ENCODE results near the gene GNAS.

GNAS gene

GRCh38 chr20:58870293-58871014 lies 17.9 kb downstream of the GNAS start:
- TF ChIP-seq, protein P1, sequence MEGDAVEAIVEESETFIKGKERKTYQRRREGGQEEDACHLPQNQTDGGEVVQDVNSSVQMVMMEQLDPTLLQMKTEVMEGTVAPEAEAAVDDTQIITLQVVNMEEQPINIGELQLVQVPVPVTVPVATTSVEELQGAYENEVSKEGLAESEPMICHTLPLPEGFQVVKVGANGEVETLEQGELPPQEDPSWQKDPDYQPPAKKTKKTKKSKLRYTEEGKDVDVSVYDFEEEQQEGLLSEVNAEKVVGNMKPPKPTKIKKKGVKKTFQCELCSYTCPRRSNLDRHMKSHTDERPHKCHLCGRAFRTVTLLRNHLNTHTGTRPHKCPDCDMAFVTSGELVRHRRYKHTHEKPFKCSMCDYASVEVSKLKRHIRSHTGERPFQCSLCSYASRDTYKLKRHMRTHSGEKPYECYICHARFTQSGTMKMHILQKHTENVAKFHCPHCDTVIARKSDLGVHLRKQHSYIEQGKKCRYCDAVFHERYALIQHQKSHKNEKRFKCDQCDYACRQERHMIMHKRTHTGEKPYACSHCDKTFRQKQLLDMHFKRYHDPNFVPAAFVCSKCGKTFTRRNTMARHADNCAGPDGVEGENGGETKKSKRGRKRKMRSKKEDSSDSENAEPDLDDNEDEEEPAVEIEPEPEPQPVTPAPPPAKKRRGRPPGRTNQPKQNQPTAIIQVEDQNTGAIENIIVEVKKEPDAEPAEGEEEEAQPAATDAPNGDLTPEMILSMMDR (conservative IDR thresholded peaks at IDR 0.05; ENCODE audit: control insufficient read depth, insufficient read depth, low read depth, low read length): peak; percentile 94
- no peak overlapping the region for H3K4me3 ChIP-seq (ENCODE audit: control insufficient read depth, low read depth, low read length)
- DNase-seq (ENCODE audit: low read depth): peak; percentile 52

- TF ChIP-seq, protein P1 (conservative IDR thresholded peaks at IDR 0.05; ENCODE audit: control insufficient read depth, insufficient read depth, low read depth, low read length): no peak
- DNase-seq (ENCODE audit: low read depth): no peak
- H3K4me3 ChIP-seq (ENCODE audit: control insufficient read depth, low read depth, low read length): no peak overlapping the region
These were observed 19.1 kb downstream of the GNAS start for GRCh38 chr20:58871533-58872102.

DNA sequence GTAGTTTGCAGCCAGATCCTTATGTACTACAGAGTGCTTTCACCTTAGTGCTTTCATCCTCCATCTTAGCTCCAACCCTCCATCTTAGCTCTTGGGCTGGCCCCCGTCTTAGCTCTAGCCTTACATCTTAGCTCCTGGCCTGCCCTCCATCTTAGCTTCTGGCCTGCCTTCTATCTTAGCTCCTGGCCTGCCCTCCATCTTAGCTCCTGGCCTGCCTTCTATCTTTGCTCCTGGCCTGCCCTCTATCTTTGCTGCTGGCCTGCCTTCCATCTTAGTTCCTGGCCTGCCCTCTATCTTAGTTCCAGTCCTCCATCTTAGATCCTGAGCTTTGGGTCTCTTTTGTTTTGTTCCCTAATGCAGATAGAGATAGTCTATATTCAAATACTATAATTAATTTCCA lies 22.0 kb downstream of the GNAS start:
- TF ChIP-seq, protein P1 (conservative IDR thresholded peaks at IDR 0.05; ENCODE audit: control insufficient read depth, insufficient read depth, low read depth, low read length): no peak
- H3K4me3 ChIP-seq (ENCODE audit: control insufficient read depth, low read depth, low read length): no peak overlapping the region
- no peak for DNase-seq (ENCODE audit: low read depth)

DNA sequence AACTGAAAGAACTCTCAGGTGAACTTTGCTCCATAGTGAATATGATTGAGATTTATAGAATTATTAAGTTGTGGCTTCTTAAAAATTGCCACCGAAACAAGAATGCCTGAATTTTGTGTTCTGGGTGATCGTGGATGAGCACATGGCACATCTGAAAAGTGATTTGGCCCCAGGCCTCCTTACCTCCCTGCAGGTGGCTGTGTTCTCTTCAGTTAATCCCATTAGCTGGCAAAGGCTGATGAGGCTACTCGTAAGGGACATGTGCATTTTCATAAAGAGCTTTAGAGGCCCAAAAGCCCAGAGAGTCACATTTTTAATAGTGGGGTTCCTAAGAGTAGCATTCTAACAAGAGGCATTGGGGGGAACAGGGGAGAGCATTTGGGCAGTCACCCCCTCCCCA lies 22.6 kb downstream of the GNAS start:
- no peak overlapping the region for H3K4me3 ChIP-seq (ENCODE audit: control insufficient read depth, low read depth, low read length)
- DNase-seq (ENCODE audit: low read depth): no peak
- TF ChIP-seq, protein P1 (conservative IDR thresholded peaks at IDR 0.05; ENCODE audit: control insufficient read depth, insufficient read depth, low read depth, low read length): no peak

GRCh38 chr20:58875541-58876134 lies 23.1 kb downstream of the GNAS start:
- TF ChIP-seq, protein P1 (conservative IDR thresholded peaks at IDR 0.05; ENCODE audit: control insufficient read depth, insufficient read depth, low read depth, low read length): no peak
- DNase-seq (ENCODE audit: low read depth): no peak
- H3K4me3 ChIP-seq (ENCODE audit: control insufficient read depth, low read depth, low read length): no peak overlapping the region

DNA sequence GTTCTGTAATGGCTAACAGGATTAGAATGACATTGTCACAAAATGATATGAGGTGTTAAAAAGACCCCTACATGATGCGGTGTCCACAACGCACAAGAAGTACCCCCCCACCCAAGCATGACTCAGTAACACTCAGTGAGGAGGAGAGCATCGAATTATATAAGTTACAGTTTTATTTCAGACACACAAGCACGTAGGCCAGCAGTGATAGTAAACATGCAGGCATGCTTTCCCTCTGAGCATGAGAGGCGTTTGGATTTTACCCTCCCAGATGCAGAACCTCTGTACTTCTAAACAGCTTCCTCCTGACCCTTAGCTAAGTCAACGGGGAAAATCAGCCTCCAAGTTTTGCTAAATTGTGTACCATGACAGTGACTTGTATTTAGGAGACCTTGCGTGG lies 23.9 kb downstream of the GNAS start:
- DNase-seq (ENCODE audit: low read depth): no peak
- TF ChIP-seq, protein P1 (conservative IDR thresholded peaks at IDR 0.05; ENCODE audit: control insufficient read depth, insufficient read depth, low read depth, low read length): no peak

More for the DNA sequence above, 23.9 kb downstream of the GNAS start:
- no peak overlapping the region for H3K4me3 ChIP-seq (ENCODE audit: control insufficient read depth, low read depth, low read length)
